Uterus (tissue), 4 donors: ENCODE measurements around the gene AIM2. TPM values are rescaled to one million over a fixed set of nuclear protein-coding genes. Genes with fewer than 3 reads are reported as not detected.

ENCODE experiments used
- DNase-seq, 2 donors: peaks; one replicate each; pipeline ENCODE4 v3.0.0-alpha.2; 2019 to 2020
- H3K27ac ChIP-seq, 2 donors: fragments of 200-600 bp; sonication (generic); 1 replicate in 1 of 2; 2 replicates in 1 of 2; pipeline ENCODE4 v1.5.1; 2016 to 2018
- H3K27me3 ChIP-seq, 2 donors: fragments of 200-600 bp; sonication (generic); one replicate each; pipeline ENCODE4 v1.5.1; 2018 to 2019; ENCODE audit warnings: control low read depth in 1 of 2
- H3K36me3 ChIP-seq, 2 donors: fragments of 200-600 bp; sonication (generic); one replicate each; pipeline ENCODE4 v1.5.1; 2019; ENCODE audit warnings: control low read depth in 1 of 2
- H3K4me1 ChIP-seq, 2 donors: fragments of 200-600 bp; sonication (generic); one replicate each; pipeline ENCODE4 v1.5.1; 2018 to 2019; ENCODE audit warnings: control low read depth in 1 of 2
- H3K4me3 ChIP-seq, 2 donors: fragments of 200-600 bp; sonication (generic); 1 replicate in 1 of 2; 2 replicates in 1 of 2; pipeline ENCODE4 v1.5.1; 2018 to 2019; ENCODE audit warnings: mild to moderate bottlenecking in 1 of 2
- H3K9me3 ChIP-seq, 2 donors: fragments of 200-600 bp; sonication (generic); one replicate each; pipeline ENCODE4 v1.5.1; 2019; ENCODE audit warnings: control low read depth in 1 of 2
- POLR2A ChIP-seq, 2 donors: fragments of 450-650 bp; IDR thresholded peaks; one replicate each; pipeline ENCODE4 v1.6.1; 2016; ENCODE audit warnings: antibody characterized with exemption in 2 of 2, mild to moderate bottlenecking in 1 of 2, moderate library complexity in 1 of 2
- intact Hi-C: fragments of 100-400 bp; cut with DNase I; formaldehyde crosslinking; loops from one replicate; pipeline ENCODE4 v1.15.1; 2023; ENCODE audit warnings: low total_unique reads
- total RNA-seq, 4 donors: library from RNA; depleted of rRNA in 3 of 4; stranded (reverse); fragments of >200 nt in 3 of 4; gene quantifications; one replicate each; pipeline versions ENCODE4 v1.1.0 to v1.2.4, GENCODE V29; 2014 to 2023
- TF ChIP-seq, protein P1 (sequence below), 4 experiments: fragments of 200-600 bp in 2 of 4; fragments of 450-650 bp in 2 of 4; sonication (generic) in 2 of 4; IDR thresholded peaks; one replicate each; pipeline ENCODE4 v1.5.1; 2016 to 2019; ENCODE audit warnings: antibody characterized with exemption in 4 of 4, mild to moderate bottlenecking in 2 of 4, moderate library complexity in 1 of 4
- donor health status: DM: yes; HTN: yes; CAD: no.

AIM2 gene
- total RNA-seq, 4 donors from 2014 or later: 0.55 to 4.1 TPM; not detected in 2

DNA sequence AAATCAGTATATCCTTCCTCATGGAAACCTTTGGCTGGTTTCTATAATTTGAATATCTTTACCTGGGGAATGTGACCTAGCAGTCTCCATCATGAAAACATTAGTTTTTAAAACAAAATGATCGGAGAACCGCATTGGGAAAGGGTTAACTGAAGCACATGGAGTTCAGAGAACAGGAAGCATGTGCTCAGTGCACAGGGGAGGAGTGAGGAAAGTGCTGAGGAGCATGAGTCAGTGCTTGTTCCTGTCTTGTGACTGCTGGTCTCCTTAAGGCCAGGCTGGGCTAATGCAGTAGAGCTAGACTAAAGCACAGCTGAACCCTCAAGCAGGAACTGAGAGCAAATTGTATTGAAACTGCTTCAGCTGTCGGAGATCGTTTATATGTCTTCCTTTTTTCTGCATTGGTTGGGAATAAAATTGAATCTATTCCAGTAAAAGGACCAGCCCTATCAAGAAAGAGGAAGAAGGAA is 61.1 kb downstream of the AIM2 start:
- Histone ChIP-seq H3K27ac (peak overlapping the region; percentile 18 to 44), H3K4me1 (peaks cover 0 to 3% of the 10 kb centered on the region in 2 donors), H3K27me3 (no peaks in the 10 kb centered on the region), H3K9me3 (no peaks in the 10 kb centered on the region), H3K36me3 (no peaks in the 10 kb centered on the region), H3K4me3 (no peak overlapping the region)
- TF ChIP-seq, protein P1, sequence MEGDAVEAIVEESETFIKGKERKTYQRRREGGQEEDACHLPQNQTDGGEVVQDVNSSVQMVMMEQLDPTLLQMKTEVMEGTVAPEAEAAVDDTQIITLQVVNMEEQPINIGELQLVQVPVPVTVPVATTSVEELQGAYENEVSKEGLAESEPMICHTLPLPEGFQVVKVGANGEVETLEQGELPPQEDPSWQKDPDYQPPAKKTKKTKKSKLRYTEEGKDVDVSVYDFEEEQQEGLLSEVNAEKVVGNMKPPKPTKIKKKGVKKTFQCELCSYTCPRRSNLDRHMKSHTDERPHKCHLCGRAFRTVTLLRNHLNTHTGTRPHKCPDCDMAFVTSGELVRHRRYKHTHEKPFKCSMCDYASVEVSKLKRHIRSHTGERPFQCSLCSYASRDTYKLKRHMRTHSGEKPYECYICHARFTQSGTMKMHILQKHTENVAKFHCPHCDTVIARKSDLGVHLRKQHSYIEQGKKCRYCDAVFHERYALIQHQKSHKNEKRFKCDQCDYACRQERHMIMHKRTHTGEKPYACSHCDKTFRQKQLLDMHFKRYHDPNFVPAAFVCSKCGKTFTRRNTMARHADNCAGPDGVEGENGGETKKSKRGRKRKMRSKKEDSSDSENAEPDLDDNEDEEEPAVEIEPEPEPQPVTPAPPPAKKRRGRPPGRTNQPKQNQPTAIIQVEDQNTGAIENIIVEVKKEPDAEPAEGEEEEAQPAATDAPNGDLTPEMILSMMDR (IDR thresholded peaks at IDR 0.05): no peak
- peak in 1 of 2 donors; percentile 28 for TF ChIP-seq POLR2A (IDR thresholded peaks at IDR 0.05)
- intact Hi-C loops: no loop called here
- peak; percentile 27 to 61 for DNase-seq

DNA sequence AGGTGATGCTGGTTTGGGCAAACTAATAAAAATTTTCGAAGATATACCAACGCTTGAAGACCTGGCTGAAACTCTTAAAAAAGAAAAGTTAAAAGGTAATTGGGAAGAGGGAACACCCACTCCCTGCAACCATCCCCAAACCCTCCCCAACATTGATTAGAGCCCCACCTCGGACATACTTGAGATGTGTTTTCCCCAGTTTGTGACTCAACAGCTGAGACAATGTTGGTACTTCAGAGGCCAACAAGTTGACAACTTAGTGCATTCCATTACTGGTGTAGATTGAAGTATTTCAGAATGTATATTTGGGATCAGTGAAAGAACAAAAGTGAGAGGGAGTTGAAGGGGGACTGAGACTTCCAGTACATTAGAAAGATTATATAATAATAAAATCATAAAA is 61.7 kb downstream of the AIM2 start:
- Histone ChIP-seq H3K4me3 (no peak overlapping the region), H3K27ac (peak overlapping the region in 1 of 2 donors; percentile 18), H3K36me3 (no peaks in the 10 kb centered on the region), H3K27me3 (no peaks in the 10 kb centered on the region), H3K9me3 (no peaks in the 10 kb centered on the region), H3K4me1 (peaks cover 0 to 3% of the 10 kb centered on the region in 2 donors)
- intact Hi-C loops: no loop called here
- no peak for DNase-seq
- TF ChIP-seq, protein P1 (IDR thresholded peaks at IDR 0.05): no peak
- no peak for TF ChIP-seq POLR2A (IDR thresholded peaks at IDR 0.05)

DNA sequence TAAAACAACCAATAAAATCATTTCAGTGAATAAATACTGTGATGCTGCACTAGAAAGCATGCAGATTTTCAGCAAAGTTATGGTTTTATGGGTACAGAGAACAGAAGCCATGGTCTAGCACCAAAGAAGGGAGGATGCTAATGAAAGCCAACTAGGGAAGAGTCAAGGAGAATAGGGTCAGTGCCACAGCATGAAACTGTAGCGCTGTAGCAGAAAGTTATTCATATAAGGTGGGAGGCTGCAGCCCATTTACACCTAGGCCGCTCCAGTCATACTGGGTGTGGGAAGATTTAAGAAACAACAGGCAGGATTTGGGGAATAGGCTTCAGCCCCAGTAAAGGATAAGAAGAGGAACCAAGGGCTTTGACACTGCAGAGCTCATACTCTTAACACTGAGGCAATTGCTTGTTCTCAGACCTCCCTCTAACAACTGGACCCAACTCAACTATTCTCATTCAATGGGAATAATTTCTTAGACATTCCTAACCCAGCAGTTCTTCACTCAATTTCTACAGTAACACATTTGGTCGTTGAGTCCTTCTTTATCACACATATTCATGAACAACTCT is 62.5 kb downstream of the AIM2 start:
- no peak overlapping the region for H3K4me3 ChIP-seq
- TF ChIP-seq, protein P1 (IDR thresholded peaks at IDR 0.05): no peak
- no peak for TF ChIP-seq POLR2A (IDR thresholded peaks at IDR 0.05)
- H3K27me3 ChIP-seq: no peaks in the 10 kb centered on the region
- intact Hi-C loops: no loop called here
- DNase-seq: no peak
- H3K9me3 ChIP-seq: no peaks in the 10 kb centered on the region
- H3K27ac ChIP-seq: peak overlapping the region in 1 of 2 donors; percentile 20
- no peaks in the 10 kb centered on the region for H3K36me3 ChIP-seq
- H3K4me1 ChIP-seq: peaks cover 0 to 3% of the 10 kb centered on the region in 2 donors

DNA sequence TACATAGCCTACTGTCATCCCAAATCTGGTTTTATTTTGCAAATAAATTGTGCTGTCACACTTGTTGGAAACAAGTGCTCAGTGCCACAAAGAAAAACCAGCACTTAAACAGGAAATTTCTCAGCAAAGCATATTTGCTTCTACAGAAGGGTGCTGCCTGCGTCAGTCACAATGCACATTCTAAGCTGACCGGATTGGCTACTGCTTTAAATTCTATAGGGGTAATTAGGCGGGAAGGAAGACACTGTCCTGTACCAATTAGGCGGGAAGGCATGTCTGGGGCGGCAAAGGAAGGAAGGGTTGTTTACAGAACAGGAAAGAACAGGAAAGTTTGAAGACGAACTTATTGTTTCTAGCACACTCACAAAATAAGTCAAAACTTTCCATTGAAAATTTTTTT is 64.1 kb downstream of the AIM2 start:
- no peaks in the 10 kb centered on the region for H3K4me1 ChIP-seq
- H3K27ac ChIP-seq: peak overlapping the region; percentile 88 to 98
- intact Hi-C loops: no loop called here
- H3K4me3 ChIP-seq: peak overlapping the region; percentile 52 to 59
- H3K9me3 ChIP-seq: no peaks in the 10 kb centered on the region
- no peaks in the 10 kb centered on the region for H3K27me3 ChIP-seq
- TF ChIP-seq, protein P1 (IDR thresholded peaks at IDR 0.05): no peak
- TF ChIP-seq POLR2A (IDR thresholded peaks at IDR 0.05): peak in 1 of 2 donors; percentile 47
- no peak for DNase-seq
- no peaks in the 10 kb centered on the region for H3K36me3 ChIP-seq

Other genes with a start within 250 kb of the AIM2 start
- gene MNDA, start 245.4 kb downstream of the AIM2 start, total RNA-seq: 10 to 100 TPM in 1 of 4 donors, 1 to 10 TPM in 2, not detected in 1; 1.6 to 12.6 (median 6.9) TPM
- 1 to 10 TPM in 1 of 4 donors, under 1 TPM in 1, not detected in 2; 0.46 to 5.6 TPM for gene PYHIN1, start 145.2 kb downstream of the AIM2 start, total RNA-seq
- 100 to 1,000 TPM in 1 of 4 donors, 10 to 100 TPM in 3; 41.9 to 114 (median 59.8) TPM for gene IFI16, start 66.9 kb downstream of the AIM2 start, total RNA-seq
- 1 to 10 TPM in 3 of 4 donors, not detected in 1; 2.7 to 8.8 (median 5.6) TPM for gene CADM3, start 94.8 kb upstream of the AIM2 start, total RNA-seq
- gene ACKR1, start 128.1 kb upstream of the AIM2 start, total RNA-seq: 100 to 1,000 TPM in 3 of 4 donors, 10 to 100 TPM in 1; 10.4 to 478 (median 192) TPM
- 1 to 10 TPM in 1 of 4 donors, under 1 TPM in 1, not detected in 2; 0.76 to 1.5 TPM for gene FCER1A, start 225.6 kb upstream of the AIM2 start, total RNA-seq